Inflammatory macrophage treated with lipopolysaccharide for 1 hour (primary cell): ENCODE data around the gene AGBL1.

Experiments used
- DNase-seq, 2 donors: peaks; one replicate each; pipeline ENCODE4 v3.0.0-alpha.2; 2020 to 2022

AGBL1 gene

DNA sequence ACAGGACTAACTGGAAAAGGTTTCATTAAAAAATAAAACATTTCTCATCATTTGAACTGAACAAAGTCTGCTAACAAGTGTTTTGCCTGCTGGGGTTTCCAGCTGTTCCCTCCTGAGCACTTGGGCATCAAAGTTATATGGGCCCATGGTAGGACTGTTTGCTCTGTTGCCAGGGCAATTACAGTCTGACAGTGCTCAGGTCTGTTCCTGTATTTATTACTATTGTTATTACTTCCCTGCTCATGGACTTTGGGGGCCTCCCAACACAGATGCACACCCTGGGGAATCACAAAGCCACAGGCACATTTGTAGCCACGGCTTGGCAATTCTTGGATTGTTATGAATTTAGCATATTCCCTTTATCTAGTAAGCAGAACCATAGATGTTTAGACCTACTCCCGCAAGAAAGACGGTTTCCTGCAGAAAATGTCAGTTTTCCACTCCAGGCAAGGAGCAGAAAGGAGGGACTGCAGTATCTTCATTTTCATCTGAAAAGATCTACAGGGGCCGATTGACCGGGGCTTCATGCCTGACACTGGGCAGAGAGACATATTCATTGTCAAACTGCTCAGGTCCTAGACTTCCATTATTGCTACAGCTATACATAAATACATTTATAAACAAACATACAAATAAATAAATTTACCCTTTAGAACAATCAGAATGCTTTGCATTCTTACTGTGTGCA lies 580.2 kb downstream of the AGBL1 start:
- no peak for DNase-seq

DNA sequence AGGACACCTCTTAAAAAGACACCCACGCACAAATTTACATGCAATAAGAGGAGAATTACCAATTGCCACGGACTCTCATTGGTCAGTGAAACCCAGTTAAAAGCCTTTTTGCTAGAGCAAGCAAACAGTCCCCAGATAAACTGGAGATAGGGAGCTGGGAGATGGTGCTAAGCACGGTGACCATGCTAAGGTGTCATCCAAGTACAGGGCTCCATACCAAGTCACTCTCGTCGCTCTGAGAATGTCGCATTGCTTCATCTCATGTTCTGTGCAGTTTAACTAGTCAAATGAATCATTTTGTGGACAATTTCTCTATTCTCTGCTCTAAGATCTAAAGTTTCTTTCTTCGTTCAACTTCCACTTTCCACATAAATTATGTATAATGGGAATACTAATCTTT lies 581.9 kb downstream of the AGBL1 start:
- no peak for DNase-seq

DNA sequence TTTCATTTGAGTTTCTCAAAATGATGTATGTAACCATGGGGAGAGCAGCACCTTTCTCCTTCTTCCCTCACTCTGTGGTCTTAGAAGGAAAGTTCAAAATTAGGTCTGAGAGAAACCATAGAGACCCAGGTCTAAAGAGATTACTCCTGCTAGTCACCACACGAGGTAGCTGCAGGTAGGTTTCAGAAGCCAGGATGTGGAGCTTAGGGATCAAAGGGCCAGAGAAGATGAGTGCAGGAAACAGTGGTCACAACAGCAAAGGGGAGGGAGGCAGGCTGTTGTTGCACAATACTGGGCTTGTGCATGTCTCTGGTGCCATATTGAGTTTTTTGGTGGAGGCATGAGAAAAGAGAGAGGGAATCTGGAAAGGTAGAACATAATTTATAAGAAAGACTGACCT lies 583.6 kb downstream of the AGBL1 start:
- no peak for DNase-seq

DNA sequence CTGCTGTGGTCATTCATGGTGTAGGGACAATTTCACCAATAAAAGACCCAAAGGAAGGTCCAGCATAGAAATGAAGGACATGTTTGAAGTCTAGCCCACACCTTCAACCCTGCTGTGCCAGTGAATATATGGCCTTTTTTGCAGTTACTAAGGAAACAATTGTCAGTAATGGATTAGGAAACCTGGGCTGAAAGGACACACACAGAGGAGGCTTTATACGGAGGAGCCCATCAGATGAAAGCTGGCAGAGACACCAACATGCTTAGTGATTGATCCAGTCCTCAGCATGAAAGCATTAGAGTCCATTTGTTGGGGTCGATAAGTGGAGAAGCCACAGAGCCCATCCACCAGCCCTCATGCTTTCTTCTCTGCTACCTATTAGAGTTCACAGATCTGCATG lies 584.3 kb downstream of the AGBL1 start:
- no peak for DNase-seq

DNA sequence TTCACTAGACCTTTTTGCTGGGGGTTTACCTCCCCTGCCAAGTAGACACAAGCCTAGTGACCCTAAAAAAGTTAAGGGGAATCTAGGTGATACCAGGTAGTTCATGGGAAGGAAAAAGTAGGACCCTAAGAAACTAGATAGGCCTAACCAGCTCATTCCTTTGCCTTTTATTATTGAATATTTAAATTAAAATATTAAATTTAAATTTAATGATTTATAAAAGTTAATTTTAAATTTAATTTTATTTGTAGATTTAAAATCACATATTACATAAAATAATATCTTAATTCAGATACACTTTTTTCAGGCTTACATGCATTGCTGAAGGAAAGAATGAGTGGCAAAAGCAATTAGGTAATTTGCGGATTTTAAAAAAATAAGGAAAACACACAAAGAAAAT lies 584.9 kb downstream of the AGBL1 start:
- DNase-seq = no peak

DNA sequence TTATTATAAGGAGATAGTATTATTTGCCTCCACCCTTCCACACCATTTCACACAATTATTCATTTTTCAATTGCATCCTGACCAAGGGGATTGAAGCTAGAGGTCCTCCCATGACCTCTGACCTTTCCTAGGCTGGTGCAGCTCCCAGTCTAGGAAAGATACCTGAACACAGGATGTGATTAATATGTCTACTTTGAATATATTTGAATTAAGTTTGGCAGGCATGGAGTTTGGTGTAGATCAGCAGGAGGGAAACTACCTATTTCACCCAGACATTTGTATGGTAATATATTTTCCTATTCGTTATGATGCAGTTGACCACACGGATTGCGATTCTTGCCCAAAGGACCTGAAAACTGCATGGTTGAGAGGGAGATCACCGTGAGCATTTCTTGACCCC lies 596.3 kb downstream of the AGBL1 start:
- DNase-seq = no peak

DNA sequence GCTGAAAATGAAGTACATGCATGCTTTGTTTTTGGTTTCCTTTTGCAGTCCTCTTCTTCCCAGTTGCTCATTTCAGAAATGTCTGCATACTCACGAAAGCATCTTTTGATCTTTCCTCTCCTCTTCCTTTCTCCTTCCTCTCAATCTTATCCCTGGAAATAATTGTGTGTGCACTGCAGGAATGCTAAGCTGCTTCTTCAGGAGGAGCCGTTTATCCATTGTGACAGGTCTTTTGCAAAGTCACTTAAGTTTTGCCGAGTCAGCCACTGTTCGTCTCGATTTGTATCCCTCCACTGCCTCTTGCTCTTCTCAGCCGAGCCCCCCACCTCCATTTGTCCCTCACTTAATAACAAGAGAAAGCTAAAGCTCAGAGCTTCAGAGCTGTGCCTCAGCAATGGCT lies 597.6 kb downstream of the AGBL1 start:
- no peak for DNase-seq

DNA sequence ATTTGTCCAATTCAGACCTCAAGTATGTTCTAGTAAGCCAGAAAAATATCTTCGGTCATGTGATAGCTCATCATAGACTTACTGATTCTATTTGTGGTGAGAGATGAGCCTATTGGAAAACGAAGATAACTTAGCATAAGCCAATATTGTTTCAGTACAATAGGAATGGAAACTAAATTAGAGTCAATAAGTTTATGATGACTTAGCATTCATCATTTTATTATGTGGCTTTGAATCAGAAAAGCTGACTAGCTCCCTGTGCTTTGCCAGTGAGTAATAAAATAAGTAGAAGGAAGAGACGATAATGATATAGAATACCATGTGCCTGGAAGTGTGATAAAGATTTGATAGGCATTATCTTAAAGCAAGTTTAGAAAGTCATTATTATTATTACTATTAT lies 605.6 kb downstream of the AGBL1 start:
- no peak for DNase-seq

DNA sequence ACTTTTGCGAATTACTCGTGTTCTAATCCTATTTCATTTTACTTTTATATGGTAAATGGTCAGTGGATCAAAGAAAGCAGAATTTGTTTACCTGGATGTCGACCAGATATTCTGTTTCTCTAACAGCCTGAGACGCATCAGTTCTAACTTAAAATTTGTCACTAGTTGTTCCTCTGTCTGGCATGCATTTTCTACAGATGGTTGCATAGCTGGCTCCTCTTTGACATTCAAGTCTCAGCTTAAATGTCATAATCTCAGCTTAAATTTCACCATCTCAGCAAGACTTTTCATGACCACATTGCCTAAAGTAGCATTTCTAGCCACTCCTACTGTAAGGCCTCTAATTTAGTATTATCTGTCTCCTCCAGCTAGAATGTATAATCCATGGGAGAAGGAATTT lies 609.3 kb downstream of the AGBL1 start:
- no peak for DNase-seq

DNA sequence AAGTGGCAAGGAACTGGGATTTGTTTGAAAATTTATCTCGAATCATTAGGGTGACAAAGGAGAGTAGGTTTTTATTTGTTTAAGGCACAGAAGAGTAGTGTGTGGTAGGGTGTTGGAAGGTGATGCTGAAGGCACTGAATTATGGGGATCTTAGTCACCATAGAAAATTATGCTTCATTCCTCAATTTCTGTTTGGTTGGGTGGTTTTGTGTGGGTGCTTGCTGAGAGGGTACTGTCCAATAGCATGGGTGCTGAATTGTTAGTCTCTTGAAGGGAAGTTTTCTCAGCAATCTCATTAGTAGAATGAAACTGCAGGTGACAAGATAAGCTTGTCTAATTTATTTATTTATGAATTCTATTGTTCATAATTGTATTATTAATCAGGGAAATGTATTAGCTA lies 610.9 kb downstream of the AGBL1 start:
- DNase-seq = no peak

DNA sequence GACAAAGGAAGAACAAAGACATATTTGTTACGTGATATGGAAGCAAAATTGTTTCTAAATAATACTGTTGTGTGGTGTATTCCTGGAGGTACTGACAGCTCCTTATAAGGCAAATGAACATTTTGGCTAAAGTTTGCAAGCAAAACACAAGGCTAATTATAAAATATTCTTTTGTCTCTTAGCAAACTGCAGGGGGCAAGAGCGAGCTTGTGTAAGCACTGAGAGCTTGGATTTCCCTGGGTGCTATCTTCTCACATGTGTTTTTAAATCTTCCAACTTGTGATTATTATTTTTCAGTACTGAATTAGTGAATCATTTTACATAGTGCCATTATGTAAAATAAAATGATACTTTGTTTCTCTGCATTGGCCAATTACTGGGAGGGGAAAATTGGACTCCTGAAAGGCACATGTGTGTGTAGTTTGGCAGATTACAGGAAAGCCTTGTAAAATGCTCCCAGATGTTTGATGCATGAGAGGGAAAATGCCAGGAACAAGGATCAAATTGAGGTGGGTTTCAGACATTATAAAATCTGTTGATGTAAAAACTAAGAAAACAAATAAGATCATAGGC lies 611.5 kb downstream of the AGBL1 start:
- DNase-seq = no peak

DNA sequence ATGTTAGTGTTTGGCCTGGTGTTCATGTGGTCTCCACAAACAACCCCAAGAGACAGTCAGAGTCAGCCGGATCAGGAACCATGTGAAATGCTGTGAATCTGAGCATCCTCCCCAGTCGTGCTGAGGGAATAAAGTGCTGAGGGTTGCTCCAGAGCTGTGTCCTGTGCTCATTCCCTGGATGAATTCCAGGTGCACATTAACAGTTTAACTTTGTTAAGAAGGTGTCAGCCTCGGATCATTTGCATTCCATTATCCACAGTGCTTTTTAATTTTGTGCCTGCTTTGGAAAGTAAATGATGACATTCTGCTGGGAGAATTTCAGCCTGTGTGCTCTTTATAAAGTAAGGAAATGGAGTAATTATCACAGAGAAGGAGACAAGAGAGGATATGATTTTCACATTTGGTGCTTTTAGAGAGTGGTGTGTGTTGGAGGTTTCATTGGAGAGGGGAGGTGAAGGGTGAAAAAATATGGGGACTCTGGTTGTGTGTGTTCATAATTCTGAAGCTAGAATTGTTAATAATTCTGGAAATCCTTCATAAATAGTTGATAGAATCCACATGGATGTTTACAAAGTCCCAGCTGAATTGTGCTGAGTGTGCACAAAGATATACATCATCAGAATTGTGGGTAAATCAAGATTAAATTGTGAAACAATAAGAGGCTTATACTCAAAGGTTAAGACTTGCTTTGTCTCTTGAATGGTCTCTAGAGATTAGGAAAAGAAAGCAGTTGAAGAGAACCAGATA lies 621.4 kb downstream of the AGBL1 start:
- DNase-seq = no peak

DNA sequence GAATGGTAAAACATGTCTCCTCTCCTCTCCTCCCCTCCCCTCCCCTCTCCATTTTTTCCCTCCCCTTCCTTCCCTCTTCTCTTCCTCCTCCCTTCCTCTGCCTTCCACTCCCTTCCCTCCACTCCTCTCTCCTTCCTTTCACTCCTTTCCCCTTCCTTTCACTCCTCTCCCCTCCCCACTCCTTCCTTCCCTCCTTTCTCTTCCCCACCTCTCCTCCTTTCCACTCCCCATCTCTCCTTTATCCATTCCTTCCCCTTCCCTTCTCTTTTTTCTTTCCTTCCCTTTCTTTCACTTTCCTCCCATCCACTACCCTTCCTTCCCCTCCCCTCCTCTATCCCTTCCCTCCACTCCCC lies 621.9 kb downstream of the AGBL1 start:
- no peak for DNase-seq

DNA sequence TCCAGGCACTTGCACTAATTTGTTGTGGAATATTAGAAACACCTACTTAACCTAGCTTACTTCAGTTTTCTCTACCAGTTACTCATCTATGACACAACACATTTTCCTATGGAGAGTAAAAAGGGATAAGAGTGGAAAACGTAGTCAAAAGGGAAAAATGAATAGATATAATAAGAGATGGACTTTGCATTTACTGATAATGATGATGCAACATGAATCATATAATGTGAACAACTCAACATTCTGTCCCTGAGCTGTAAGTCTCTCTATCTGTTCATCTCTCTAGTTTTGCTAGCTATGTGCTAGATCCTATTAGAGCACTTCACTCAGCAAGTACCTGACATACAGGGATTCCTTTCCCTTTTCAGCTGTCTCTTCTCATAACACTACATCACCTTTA lies 627.1 kb downstream of the AGBL1 start:
- no peak for DNase-seq

DNA sequence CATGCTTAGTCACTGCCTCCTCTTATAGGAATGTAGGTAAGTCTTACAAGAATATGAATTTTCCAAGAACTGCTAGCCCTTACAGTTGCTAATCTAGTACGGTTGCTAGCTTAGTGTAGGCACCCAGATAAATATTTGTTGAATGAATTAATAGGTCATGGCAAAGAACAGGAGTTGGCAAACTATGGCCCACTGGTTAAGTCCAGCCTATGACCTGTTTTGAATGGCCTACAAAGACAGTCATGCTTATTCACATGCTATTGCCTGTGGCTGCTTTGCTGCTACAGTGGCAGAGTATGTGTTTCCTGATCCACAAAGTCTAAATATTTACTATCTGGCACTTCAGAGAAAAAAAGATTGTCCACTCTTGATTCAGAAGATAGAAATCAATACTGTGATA lies 631.8 kb downstream of the AGBL1 start:
- no peak for DNase-seq

DNA sequence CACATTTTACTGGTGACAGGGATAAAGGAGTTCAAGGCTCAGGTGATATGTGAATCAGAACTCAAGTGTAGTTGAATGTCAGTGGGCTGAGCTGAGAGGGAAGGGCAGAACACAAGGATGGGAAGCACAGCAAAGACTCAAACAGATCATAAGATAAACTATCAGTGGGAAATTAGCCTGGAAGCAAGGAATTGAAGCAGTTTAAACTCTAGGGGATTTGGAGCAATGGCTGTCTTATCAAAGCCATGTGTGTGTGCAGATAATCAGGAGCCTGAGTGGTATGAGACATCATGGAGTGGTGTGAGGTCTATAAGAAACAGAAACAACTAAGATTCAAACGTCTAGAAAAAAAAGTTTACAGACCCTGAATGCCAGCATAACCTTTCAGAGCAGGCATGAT lies 634.6 kb downstream of the AGBL1 start:
- no peak for DNase-seq

DNA sequence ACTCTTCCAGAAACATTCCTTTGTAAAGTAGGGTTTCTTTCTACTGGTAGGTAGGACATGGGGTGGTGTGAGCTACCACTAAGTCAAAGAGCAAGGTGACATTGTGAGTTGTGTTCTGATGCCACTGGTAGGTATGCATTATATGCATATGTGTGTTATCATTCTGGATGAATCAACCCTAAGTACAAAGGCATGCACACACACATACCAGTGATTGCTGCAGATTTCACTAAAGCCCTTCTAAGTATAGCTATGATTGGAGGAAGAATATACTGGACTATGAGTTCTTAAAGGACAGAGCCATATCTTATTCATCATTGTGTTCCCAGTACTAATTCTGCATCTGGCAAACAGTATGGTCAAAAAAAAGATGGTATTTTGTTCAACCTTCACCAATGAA lies 646.0 kb downstream of the AGBL1 start:
- DNase-seq = no peak

DNA sequence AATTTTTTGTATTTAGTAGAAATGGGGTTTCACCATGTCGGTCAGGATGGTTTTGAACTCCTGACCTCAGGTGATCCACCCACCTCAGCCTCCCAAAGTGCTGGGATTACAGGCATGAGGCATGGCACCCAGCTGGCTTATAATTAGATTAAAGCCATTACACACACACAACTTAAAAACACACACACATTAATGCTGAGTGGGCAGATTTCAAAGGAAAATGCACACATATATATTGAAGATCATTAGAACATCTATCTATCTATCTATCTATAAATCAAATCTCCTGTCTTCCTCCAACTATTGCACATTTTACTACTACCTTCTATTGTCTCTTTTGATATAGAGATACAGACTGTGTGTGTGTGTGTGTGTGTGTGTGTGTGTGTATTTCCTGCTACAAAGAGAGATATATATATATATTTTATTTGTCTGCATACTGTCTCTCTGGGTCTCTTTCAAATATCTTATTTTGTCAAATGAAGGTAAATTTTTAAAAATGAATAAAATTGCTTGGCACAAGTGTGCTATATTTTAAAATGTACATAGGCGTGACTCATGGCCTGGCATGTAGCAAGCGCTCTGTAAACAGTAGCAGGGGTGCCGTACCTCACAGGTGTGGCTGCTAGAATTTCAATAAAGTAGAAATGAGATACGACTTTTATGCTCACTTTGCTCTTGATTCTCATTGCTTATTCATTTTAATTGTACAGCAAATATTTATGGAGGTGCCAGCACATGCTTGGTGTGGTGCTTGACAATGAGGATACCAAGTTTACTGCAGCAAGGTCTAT lies 655.8 kb downstream of the AGBL1 start:
- DNase-seq = no peak

DNA sequence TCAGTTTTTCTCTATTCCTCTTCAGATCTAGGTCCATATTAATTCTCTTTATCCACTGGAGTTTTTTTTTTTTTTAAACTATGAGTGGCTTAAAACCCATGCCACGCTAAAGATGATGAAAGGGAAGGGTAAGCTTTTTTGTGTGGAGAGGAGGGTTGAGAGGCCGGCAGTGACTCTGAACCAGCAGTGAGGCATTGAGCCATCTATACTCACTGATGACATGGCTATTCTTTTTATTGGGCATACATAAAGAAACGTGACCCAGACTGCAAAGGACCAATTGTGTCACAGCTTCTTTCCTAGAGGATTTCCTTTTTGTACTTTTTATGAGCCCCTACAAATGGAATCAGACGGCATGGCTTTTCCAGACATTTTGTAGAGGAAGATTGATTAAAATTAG lies 662.2 kb downstream of the AGBL1 start:
- DNase-seq = no peak

DNA sequence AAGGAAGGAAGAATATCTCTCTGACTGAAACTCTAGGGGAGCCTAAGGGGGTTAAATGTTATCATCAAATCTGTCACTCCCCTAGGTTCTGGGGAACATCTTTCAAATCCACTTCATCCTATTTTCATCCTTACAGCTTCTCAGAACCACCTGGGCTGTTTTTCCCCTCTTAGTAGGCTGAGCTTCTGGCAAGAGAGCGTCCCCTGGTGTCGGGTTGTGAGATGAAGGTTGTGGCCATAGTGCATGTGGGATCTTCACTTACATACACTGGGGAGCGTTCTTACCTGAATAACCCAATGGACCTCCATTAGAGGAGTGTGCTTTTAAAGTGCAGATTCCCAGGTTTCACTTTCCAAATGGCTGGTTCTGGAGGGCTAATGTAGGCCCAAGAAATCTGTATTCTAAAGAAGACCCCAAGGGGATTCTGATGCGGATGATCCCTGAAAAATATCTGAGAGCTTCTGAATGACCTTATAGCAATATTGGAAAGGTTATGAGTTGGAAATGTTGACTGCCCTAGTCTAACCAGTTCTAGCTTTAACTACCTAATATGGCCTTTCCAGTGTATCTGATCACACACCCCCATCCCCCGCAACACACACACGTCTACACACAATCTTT lies 663.7 kb downstream of the AGBL1 start:
- DNase-seq = no peak

DNA sequence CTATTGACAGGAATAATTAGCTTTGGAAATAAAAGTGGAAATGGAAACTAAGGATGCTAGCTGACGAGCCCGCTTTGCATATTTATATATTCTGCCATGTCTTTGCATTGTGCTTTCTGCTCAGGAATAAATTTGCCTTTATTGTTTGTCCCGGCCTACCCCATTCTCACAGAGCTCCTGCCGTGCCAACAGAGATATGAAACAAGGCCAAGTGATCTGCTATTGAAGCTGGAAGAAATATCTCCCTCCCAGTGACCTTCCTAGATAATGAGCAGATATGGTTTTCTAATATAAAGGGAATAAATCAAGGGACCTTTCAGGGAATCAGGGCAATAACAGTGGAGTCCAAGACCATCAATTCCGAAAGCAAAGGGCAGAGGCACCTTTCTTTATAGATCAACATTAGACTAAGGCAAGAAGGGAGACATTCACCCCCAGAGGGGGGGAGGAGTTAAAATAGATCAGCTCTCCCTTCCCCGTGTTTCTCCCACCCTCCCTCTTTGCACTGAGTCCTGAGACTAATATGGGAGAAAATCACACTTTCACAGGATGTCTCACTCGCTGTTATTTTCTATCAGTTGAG lies 664.6 kb downstream of the AGBL1 start:
- DNase-seq = no peak

DNA sequence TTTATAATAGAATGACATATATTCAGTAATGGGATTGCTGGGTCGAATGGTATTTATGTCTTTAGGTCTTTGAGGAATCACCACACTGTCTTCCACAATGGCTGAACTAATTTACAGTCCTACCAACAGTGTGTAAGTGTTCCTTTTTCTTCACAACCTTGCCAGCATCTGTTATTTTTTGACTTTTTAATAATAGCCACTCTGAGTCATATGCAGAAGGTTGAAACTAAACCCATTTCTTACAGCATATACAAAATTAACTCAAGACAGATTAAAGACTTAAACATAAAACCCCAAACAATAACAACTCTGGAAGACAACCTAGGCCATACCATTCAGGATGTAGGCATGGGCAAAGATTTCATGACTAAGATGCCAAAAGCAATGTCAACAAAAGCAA lies 671.4 kb downstream of the AGBL1 start:
- no peak for DNase-seq

DNA sequence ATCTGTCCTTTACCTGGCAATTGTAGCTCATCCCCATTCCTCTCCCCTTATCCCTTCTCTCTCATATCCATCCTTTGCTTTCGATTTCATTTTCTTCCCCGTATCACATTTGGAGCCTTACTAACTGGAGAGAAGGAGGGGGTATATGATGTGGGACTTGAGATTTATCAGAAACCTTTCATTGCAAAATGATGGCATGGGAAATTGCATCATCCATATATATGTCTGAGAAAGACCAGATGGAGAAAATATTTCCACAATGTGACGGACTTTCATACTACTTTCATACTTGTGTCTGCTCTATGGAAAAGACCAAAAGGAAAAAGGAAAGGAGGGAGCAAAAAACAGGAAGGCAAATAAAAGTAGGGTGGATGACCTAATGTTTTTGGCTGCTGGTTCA lies 675.2 kb downstream of the AGBL1 start:
- no peak for DNase-seq
